HG02642 (cell line): ENCODE measurements around the gene ID1.
"Not testable (repeated sequence)": the region's sequence is repeated elsewhere in the genome, so short reads cannot be mapped to it uniquely, and the experiment has no call there.

Source experiments
- ATAC-seq: cut with Tn5 transposase; IDR thresholded peaks from one replicate; pipeline ENCODE4 v1.9.1; 2021; ENCODE audit warnings: mild to moderate bottlenecking; ENCODE audit not compliant: unreplicated experiment, poor library complexity

The ID1 gene

DNA sequence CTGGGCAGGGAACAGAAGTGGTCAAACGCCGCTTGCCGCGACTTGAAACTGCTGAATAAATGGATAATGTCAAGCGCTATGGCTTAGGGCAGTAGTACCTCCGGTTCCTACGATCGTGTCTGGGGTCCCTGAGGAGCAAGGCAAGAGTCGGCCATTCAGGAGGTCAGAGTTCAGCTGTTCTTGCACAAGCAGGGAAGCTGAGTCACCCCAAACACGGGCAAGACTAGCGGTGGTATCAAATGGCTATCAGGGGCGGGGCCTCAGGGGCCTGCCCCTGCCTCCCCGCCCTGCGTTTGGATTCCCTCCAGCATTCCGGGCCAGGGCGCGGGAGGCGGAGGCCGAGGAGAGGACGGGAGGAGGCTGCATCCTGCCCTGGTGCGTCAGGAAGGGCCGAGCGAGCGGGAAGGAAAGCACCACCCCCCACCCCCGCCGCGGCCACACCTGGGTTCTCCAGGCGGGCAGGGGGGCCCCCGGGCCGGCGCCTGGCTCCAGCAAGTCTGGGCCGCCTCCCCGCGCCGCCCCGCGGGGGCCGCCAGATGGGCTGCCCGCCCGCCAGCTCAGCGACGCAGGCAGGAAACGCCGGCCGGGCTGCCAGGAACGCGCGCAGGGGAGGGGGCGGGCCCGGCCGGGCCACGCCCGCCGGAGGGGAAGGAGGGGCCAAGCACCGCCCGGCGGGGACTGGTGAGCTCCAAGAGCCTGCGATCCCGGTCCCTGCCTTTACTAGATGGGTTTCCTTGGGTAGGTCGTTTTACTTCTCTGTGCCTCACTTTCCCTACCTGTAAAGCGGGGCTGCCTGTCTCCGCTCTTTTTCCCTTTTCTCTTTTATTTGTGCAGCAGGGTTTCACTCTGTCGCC, 32.2 kb upstream of the ID1 start:
- peak; percentile 91 for ATAC-seq

DNA sequence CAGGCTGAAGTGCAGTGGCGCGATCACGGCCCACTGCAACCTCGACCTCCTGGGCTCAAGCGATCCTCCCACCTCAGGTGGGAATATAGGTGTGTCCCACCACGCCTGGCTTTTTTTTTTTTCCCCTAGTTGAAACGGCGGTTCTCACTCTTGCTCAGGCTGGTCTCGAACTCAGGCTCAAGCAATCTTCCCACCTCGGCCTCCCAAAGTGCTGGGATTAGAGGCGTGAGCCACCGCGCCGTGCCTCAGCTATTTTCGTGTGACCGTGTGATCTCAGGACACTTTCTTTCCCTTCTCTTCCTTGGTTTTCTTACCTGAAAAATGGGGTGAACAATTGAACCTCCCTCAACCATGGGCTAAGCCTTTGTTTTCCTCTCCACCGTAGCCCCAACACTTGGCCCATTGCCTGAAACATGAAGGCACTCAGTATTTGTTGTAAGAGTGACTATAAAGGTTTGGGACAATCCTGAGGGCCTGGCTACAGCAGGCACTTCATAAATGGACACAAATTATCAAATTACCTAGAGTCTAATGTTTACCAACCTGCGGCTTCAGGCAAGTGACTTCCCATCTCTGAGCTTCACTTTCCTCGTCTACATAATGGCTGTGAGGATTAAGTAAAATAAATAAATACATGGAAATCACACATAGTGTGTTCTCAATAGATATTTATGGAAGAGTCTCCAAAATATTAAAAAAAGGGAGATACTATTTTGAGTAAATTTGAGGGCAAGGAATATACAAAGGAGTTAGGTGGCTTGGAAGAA, 31.4 kb upstream of the ID1 start:
- peak; percentile 12 for ATAC-seq

DNA sequence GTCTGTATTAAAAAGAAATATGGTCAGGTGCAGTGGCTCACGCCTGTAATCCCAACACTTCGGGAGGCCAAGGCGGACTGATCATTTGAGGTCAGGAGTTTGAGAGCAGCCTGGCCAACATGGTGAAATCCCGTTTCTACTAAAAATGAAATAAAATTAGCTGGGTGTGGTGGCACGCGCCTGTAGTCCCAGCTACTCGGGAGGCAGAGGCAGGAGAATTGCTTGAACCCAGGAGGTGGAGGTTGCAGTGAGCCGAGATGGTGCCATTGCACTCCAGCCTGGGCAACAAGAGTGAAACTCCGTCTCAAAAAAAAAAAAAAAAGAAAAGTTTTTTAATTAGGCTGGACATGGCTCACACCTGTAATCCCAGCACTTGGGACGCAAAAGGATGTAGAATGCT, 30.1 kb upstream of the ID1 start:
- ATAC-seq, result not testable (repeated sequence)

DNA sequence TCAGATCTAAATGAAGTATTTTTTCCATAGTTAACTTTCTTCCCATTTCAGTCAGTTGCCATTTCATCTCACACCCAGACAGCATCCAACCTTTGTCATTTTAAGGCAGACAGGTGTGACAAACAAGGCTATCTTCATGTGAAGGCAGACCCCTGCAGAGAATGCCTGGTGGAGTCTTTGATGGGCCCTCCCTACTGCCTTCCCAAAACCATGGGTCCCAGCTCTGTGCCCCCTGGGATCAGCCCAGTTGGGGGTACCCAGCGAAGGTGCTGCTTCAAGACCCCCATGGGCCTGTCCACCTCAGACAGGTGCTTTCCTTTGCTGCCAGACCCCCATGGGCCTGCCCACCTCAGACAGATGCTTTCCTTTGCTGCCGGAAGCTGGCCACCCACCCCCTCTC, 28.3 kb upstream of the ID1 start:
- ATAC-seq, result no peak

DNA sequence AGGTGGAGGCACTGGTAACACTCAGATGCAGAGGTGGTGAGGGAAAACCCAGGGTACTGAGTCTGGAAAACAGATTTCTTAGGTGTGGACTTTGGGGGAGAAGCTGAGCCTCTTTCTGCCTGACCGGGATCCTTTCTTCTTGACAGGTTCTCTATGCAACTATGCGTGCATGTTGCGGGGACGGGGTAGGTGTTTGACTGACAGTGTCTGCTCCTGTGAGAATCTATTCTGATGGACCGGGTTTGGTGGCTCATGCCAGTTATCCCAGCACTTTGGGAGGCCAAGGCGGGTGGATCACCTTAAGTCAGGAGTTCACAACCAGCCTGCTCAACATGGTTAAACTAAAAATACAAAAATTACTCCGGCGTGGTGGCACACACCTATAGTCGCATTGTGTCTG, 27.9 kb upstream of the ID1 start:
- ATAC-seq, result no peak

DNA sequence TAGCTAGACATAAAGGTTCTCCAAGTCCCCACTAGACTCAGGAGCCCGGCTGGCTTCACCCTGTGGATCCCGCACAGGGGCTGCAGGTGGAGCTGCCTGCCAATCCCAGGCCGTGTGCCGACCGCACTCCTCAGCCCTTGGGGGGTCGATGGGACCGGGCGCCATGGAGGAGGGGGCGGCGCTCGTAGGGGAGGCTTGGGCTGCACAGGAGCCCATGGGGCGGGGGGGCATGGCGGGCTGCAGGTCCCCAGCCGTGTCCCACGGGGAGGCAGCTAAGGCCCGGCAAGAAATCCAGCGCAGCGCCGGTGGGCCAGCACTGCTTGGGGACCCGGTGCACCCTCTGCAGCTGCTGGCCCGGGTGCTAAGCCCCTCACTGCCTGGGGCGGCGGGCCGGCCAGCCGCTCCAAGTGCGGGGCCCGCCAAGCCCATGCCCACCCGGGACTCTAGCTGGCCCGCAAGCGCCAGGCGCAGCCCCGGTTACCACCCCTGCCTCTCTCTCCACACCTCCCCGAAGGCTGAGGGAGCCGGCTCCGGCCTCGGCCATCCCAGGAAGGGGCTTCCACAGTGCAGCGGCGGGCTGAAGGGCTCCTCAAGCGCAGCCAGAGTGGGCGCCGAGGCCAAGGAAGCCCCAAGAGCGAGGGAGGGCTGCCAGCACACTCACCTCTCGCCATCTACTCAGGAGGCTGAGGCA, 26.5 kb upstream of the ID1 start:
- no peak for ATAC-seq

DNA sequence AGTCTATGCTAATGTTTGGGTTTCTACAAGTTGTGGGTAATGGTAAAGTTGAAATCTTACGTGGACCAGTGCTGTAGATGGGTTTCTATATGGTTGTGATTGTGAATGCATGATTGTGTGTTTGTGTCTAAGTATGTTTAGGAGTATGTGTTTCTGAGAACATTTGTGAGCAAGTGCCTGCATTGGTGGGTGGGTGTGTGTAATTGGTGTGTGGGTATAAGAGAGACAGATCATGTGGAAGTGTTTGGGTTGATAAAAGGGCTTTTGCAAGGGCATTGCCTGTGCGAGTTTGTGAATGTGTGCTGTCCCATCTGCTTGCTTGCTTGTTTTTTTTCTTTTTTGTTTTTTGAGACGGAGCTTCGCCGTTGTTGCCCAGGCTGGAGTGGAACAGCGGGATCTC, 25.8 kb upstream of the ID1 start:
- ATAC-seq, result no peak

DNA sequence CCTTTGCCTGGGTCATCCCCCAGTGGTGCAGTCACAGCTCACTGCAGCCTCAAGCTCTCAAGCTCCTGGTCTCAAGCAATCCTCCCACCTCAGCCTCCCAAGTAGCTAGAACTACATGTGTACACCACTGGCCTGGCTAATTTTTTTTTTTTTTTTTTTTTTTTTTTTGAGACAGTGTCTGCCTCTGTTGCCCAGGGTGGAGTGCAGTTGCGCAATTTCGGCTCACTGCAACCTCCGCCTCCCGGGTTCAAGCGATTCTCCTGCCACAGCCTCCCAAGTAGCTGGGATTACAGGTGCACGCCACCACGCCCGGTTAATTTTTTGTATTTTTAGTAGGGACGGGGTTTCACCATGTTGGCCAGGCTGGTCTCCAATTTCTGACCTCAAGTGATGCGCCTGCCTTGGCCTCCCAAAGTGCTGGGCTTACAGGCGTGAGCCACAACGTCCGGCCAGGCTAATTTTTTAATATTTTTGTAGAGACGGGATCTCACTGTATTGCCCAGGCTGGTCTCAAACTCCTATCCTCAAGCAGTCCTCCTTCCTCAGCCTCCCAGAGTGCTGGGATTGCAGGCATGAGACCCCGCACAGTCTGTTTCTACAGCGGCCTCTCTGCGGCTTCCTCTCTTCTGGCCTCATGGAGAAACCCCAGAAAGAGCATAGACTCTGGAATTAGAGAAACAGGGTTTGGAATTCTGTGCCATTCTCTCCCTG, 25.0 kb upstream of the ID1 start:
- not testable (repeated sequence) for ATAC-seq

DNA sequence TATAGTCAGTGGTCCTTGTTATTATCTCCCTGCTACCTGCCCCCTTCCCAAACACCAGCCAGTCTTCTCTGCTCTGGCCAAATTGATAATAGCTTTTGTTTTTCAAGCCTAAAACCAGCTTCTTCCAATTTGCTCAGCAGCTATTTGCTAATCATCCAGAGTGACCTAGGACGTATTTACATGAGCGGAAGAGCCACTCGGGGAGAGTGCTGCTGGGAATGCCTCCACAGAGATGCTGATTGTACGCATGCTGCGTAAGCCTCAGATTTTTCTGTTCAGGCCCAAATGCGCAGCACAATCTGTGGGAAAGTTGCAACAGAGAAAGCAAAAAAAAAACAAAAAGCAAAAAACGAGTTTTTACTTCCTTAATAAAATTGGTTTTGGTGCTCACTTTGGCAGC, 24.4 kb upstream of the ID1 start:
- ATAC-seq, result no peak

DNA sequence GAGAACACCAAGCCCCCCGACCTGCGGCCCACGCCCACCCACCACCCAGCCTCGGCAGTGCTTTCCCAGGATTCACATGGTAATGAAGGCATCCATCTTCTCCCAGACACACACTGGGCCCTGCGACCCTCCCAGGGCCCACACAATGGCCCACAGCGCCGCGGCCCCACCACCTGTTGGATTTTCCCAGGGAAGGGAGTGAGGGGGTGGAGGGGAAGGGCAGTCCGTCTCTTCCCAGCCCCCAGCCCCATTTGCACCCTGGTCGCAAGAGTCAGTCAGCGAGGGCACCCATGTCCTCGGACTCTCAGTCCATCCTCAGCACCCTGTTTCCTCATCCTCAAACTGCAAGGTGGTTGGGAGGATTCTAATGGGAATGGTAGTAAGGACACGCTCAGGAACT, 23.7 kb upstream of the ID1 start:
- ATAC-seq, result no peak

DNA sequence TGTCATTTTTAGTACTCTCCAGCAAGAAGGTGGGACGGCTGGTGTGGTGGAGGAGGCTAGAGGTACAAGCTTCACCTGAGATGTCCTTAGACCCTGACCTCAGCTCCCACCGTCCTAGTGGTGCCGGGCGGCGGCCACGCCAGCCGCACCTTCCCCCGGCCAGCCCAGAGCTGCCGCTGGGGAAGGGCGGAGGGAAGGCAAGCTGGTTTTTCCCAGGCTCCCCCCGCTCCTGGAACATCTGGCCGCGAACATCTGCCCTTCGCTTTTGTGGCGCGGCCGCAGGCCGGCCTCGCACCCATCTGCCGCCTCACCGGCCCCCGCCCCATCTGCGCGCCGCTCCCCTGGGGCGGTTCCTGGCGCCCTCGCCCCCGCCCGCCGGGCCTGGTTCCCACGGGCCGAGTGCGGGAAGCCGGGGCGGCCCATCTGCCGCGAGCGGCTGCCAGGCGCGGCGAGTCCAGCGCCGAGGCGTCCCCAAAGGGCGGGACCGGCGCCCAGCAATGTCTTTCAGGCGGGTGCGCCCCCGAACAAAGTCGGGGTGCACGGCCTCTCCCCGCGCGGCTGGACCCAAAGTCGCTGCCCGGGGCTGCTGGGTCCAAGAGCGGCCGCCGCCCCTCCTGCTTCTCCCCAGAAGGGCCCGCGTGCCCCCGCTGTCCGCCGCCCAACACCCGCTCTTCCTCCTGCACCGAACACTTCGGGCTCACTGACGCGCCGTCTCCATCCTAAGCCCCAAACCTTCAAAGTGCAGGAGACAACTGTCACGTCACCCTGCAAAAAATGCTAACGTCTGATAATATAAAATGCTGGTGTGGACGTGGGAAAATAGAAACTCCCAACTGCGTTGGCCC, 17.3 kb upstream of the ID1 start:
- no peak for ATAC-seq

DNA sequence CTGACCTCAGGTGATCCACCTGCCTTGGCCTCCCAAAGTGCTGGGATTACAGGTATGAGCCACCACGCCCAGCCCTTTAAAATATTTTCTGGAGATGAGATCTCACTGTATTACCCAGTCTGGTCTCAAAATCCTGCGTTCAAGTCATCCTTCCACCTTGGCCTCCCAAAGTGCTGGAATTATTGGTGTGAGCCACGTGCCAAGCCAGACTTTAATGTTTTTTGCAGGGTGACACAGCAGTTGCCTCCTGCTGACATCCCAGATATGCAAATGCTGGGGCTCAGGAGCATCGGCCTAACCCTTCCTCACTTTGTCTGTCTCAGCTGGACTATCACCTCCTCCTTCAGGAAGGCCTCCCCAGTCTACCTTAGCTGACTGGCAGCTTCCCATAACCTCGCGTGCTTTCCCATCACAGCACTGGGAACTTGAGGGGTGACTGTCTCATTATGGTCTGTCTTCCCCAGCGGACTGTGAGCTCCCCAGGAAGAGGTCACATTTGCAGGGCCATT, 14.3 kb upstream of the ID1 start:
- ATAC-seq, result no peak

DNA sequence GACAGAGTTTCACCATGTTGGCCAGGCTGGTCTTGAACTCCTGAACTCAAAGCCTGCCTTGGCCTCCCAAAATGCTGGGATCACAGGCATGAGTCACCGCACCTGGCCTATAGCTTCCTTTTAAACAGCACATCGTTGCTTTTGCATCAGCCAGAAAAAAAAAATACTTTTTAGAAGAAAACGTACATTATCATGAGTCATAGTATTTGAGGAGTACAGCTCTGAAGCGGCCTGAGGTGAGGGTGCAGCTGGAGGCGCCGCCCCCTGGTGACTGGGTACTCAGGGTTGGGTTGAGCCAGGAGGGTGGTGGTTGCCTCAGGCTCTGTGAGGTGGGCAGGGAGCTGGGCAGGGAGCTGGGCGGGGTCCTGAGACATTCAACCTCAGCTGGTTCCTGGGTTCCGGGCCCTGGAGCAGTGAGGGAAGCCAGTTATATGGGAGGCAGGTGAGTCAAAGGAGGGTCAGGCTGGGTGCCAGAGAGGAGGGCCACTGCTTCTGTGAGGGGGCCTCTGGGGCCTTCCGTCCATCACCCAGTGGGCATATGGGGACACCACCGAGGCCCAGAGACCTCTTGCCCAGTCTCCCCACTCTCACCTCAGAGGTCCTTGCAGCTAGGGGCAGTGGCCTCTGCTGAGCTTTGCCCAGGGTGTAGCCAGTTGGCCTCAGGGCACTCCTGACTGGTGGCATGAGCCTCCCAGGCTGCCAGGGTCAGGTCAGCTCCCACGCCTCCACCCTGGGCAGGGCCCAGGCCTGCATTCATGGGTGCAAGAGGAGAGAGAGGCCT, 11.7 kb upstream of the ID1 start:
- no peak for ATAC-seq

DNA sequence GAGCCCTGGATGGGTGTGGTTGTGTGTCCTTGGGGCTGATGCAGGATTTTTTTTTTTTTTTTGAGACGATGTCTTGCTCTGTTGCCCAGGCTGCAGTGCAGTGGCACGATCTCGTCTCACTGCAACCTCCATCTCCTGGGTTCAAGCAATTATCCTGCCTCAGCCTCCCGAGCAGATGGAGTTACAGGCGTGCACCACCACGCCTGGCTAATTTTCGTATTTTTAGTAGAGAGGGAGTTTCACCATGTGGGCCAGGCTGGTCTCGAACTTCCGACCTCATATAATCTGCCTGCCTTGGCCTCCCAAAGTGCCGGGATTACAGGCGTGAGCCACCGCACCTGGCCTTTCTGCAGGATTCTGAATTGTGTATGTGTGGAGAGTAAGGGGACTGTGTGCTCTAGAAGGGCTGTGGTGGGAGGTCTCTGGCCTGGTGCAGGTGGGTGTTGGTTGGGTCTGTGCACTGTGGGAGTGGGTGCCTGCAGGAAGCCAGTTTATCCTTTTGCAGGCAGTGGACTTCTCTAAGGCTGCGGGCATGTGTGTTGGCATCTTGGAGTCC, 11.0 kb upstream of the ID1 start:
- no peak for ATAC-seq

DNA sequence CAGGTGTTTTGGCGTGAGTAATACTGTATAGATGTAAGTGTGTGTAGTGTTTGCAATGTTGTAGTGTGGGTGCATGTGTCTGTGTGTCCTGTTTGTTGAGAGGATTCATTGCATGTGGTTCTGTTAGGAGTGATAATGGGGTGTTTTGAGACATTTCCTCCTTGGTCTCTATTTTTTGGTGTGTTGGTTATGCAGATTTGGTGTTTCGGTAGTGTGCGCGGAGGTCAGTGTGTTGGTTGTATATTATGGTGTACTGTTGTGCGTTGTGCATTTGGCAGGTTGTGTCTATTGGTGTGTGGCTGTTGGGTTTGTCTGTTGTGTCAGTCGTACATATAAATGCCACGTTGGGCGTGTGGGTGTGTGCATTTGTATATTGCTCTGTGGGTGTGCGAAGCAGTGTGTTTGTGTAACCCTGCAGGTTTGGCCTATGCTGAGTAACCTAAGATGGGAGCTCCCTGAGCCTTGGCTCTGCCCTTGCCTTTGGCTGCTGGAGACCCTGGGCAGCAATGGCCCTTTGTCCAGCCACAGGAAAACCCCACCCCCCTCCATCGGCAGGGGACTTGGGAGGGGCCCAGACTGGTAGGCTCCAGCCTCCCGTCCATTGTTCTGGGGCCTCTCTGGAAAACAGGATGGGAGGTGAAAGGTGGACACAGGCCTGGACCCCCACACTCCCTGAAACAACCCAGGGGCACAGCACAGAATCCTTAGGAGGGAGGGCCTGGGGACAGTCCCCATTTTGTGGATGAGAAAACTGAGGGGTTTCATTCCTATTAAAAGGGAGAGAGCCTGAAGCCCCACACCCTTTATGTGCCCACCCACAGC, 10.3 kb upstream of the ID1 start:
- no peak for ATAC-seq

DNA sequence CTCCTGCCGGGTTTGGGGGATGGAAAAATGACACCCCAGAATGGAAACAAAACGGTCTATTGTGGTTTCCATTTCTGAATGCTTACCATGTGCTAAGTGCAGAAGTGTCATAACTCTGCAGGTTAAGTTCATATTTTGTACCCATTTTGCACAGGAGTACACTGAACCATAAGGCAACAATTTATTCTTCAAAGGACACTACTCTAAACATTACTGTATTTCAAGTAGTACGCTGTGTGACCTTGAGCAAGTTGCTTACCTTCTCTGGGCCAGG, 9.8 kb upstream of the ID1 start:
- no peak for ATAC-seq

DNA sequence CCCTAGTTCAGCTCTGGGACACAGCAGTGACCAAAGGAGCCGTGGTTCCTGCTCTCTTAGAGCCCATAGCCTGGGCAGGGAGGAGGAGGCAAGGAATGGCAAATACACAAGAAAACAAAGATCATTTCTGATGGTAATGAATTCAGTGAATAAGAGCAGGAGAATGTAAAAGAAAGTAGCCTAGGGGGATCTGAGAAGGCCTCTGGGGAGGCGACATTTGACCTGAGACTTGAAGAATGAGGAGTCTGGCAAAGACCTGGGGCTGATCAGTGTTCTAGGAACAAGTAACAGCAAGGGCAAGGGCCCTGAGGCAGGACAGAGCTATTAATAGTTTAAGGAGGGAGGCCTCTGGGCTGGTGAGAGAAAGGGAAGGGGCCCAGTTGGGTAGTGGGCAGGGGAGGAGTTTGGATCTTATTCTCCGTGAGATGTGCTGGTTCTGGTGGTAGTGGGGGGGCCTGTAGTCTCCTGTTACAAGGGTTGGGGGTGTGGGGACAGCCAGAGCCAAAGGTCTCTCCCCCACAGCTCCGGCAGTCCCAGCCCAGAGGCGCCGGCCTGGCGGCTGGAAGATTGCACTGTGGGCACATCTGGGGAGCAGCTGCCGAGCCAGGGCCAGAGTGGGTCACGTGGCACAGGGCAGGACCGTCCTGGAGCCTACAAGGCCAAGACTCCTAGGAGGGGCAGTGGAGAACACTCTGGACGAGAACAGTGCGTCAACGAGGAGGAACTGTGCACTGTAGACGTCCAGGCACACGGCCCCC, 9.3 kb upstream of the ID1 start:
- ATAC-seq, result no peak
